Measurements from ENCODE around the gene INPP5D. TPM values are rescaled to one million over a fixed set of nuclear protein-coding genes. Genes with fewer than 3 reads are reported as not detected.

The INPP5D gene
- polyA plus RNA-seq, 2 of the 4 experiments (the other 2 are of a cell fraction), result 0.26 to 0.53 TPM

DNA sequence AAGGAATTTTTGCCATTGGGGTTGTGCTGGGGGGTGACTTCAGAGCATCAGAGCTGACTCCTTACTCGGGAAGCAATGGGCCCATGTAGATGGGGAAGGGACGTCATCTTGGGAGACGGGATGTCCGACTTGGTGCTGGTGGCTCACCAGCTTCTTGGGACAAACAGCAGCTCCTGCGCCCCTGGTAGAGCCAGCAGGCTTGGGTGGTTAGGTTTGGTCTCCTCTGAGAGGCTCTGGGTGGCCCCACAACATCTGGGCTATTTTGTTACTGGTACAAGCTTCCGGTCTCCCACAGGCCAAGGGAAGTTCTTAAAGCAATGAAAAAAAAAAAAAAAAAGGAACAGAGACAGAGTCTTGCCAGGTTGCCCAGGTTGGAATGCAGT lies 48.9 kb upstream of the INPP5D start:
- Histone ChIP-seq H3K4me3 (no peak overlapping the region), H3K27ac (peak overlapping the region in 1 of 2 experiments; percentile 73; a peak in 2 of 6 replicates), H3K4me2 (no peak overlapping the region), H3K9me3 (no peaks in the 10 kb centered on the region), H3K4me1 (peaks cover 25% of the 10 kb centered on the region)
- ATAC-seq (no peak), DNase-seq (ENCODE audit: low read depth in 1 of 2, low spot score in 1 of 2) (no peak), FAIRE-seq (no peak)
- TF ChIP-seq CBX2 (IDR thresholded peaks at IDR 0.05; ENCODE audit: borderline replicate concordance, low read depth) (no peak), EP300 (IDR thresholded peaks at IDR 0.05) (no peak), EHF (CRISPR knock-in tag; IDR thresholded peaks at IDR 0.05) (no peak), GATA3 (IDR thresholded peaks at IDR 0.05; ENCODE audit: borderline replicate concordance) (no peak), CBX8 (IDR thresholded peaks at IDR 0.05) (no peak), JUN (IDR thresholded peaks at IDR 0.05) (no peak), KDM5A (IDR thresholded peaks at IDR 0.05) (no peak), HEYL (CRISPR knock-in tag; IDR thresholded peaks at IDR 0.05) (no peak)
- TF ChIP-seq, protein P1, sequence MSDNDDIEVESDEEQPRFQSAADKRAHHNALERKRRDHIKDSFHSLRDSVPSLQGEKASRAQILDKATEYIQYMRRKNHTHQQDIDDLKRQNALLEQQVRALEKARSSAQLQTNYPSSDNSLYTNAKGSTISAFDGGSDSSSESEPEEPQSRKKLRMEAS (IDR thresholded peaks at IDR 0.05), result no peak
- TF ChIP-seq, protein P2, sequence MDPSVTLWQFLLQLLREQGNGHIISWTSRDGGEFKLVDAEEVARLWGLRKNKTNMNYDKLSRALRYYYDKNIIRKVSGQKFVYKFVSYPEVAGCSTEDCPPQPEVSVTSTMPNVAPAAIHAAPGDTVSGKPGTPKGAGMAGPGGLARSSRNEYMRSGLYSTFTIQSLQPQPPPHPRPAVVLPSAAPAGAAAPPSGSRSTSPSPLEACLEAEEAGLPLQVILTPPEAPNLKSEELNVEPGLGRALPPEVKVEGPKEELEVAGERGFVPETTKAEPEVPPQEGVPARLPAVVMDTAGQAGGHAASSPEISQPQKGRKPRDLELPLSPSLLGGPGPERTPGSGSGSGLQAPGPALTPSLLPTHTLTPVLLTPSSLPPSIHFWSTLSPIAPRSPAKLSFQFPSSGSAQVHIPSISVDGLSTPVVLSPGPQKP (IDR thresholded peaks at IDR 0.05; ENCODE audit: low read depth, low read length), result no peak
- TF ChIP-seq, protein P3, sequence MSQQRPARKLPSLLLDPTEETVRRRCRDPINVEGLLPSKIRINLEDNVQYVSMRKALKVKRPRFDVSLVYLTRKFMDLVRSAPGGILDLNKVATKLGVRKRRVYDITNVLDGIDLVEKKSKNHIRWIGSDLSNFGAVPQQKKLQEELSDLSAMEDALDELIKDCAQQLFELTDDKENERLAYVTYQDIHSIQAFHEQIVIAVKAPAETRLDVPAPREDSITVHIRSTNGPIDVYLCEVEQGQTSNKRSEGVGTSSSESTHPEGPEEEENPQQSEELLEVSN (IDR thresholded peaks at IDR 0.05; ENCODE audit: borderline replicate concordance, low read depth), result no peak
- ChIA-PET POLR2A (no interaction called here), CTCF (interaction anchor here (1.0 to 1.1 kb wide), 3 partner anchors 14 to 27 kb away, joined by 3 to 6 read pairs (median 3); no protein-coding TSS in a partner anchor)
- WGBS (ENCODE audit: missing lambda C conversion rate), result 87% methylated on average over 5 of the region's 6 CpGs

- Histone ChIP-seq H3K4me2 (no peak overlapping the region), H3K9me3 (no peaks in the 10 kb centered on the region), H3K4me1 (peaks cover 25% of the 10 kb centered on the region), H3K4me3 (no peak overlapping the region), H3K27ac (peak overlapping the region in 1 of 2 experiments; percentile 73; a peak in 2 of 6 replicates)
- ChIA-PET POLR2A (no interaction called here), CTCF (interaction anchor here (1.0 to 1.1 kb wide), 3 partner anchors 13 to 27 kb away, joined by 3 to 6 read pairs (median 3); no protein-coding TSS in a partner anchor)
- no peak for DNase-seq (ENCODE audit: low read depth in 1 of 2, low spot score in 1 of 2)
- TF ChIP-seq RFX5 (IDR thresholded peaks at IDR 0.05), result no peak
- no peak for TF ChIP-seq EHMT2 (IDR thresholded peaks at IDR 0.05; ENCODE audit: low read depth)
- no peak for TF ChIP-seq CBX8 (IDR thresholded peaks at IDR 0.05)
- no peak for TF ChIP-seq GATA3 (IDR thresholded peaks at IDR 0.05; ENCODE audit: borderline replicate concordance)
- TF ChIP-seq EP300 (IDR thresholded peaks at IDR 0.05), result no peak
- TF ChIP-seq RAD21 (conservative IDR thresholded peaks at IDR 0.05 in 1 of 2, IDR thresholded peaks at IDR 0.05 in 1 of 2), result no peak
- no peak for TF ChIP-seq BHLHE40 (IDR thresholded peaks at IDR 0.05; ENCODE audit: low read depth, low read length)
- no peak for TF ChIP-seq PHF8 (IDR thresholded peaks at IDR 0.05; ENCODE audit: borderline replicate concordance, low read depth)
- TF ChIP-seq NR3C1 (IDR thresholded peaks at IDR 0.05), result no peak
- no peak for TF ChIP-seq JUN (IDR thresholded peaks at IDR 0.05)
- TF ChIP-seq NPAS2 (CRISPR knock-in tag; IDR thresholded peaks at IDR 0.05; ENCODE audit: borderline replicate concordance), result no peak
- TF ChIP-seq RARB (CRISPR knock-in tag; IDR thresholded peaks at IDR 0.05), result no peak
- TF ChIP-seq, protein P2 (IDR thresholded peaks at IDR 0.05; ENCODE audit: low read depth, low read length), result no peak
- no peak for TF ChIP-seq HOXA7 (CRISPR knock-in tag; IDR thresholded peaks at IDR 0.05)
- no peak for TF ChIP-seq SMC3 (IDR thresholded peaks at IDR 0.05)
- no CpG with 5 or more reads among the region's 1 CpG for WGBS (ENCODE audit: missing lambda C conversion rate)
- FAIRE-seq, result no peak
- ATAC-seq, result no peak
Observed at GRCh38 chr2:233011702-233012131, 48.4 kb upstream of the INPP5D start.

Measured in A549 (cell line).